ENCODE data around the gene PTCH2. TPM values are rescaled to one million over a fixed set of nuclear protein-coding genes. Genes with fewer than 3 reads are reported as not detected.
"Not testable (repeated sequence)": the region's sequence is repeated elsewhere in the genome, so short reads cannot be mapped to it uniquely, and the experiment has no call there.

Gene PTCH2
- total and polyA plus RNA-seq, 2 of the 13 experiments (the other 11 are each of a cell fraction or from before 2014, with no cell fraction given) = 0.60 to 1.5 TPM

DNA sequence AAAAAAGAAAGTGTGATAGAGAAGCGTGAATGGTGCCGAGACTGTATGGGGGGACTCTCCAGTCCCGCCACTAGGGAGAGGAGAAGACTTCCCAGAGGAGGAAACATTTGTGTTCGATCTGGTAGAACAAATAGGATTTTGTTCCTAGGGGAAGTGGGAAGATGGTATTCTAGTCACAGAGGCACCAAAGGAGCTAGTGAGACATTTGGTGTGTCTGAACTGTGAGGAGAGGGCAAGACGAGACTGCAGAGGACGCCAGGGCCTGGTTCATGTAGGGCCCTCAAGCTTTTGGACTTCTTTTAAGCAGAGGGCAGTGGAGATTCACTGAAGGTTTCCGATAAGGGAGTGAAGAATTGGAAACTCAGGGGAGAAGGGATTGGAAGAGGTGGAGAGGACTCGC is 31.8 kb downstream of the PTCH2 start:
- Histone ChIP-seq H3K4me1 (ENCODE audit: insufficient read depth, low read length) (peaks cover 71% of the 10 kb centered on the region), H3K4me3 (replicated peaks in 1 of 3; ENCODE audit: insufficient read depth in 1 of 3, low read depth in 2 of 3, low read length in 3 of 3) (no peak overlapping the region), H3K36me3 (replicated peaks in 1 of 2; ENCODE audit: control insufficient read depth in 1 of 2, insufficient read depth in 2 of 2, low read length in 2 of 2) (no peaks in the 10 kb centered on the region), H3K27ac (ENCODE audit: extremely low read length, insufficient read depth, low read length) (no peak overlapping the region), H3K79me2 (ENCODE audit: insufficient read depth, low read length) (peaks cover 11% of the 10 kb centered on the region), H3K27me3 (ENCODE audit: control insufficient read depth in 1 of 2, insufficient read depth in 2 of 2, low read length in 2 of 2) (no peaks in the 10 kb centered on the region), H3K9ac (ENCODE audit: insufficient read depth, low read depth, low read length) (no peak overlapping the region), H2AFZ (ENCODE audit: low read length) (no peak overlapping the region), H4K20me1 (ENCODE audit: insufficient read depth, low read length) (no peaks in the 10 kb centered on the region), H3K9me3 (ENCODE audit: low read length) (no peaks in the 10 kb centered on the region), H3K4me2 (ENCODE audit: low read depth, low read length) (no peak overlapping the region)
- intact Hi-C loops (cut with micrococcal nuclease; ENCODE audit: unreplicated experiment) = no loop called here
- 86% methylated on average over 8 of the region's 8 CpGs for WGBS (ENCODE audit: low lambda C conversion rate)
- ChIA-PET POLR2A (interaction anchor here (6.1 to 12.9 kb wide), 2 partner anchors 11 to 12 kb away, joined by 237 to 570 read pairs; partner anchors contain the start of gene PLK3), CTCF (ENCODE audit: low intra/inter-chr PET ratio, low total read pairs) (interaction anchor here (1.0 kb wide), 1 partner anchor 11 kb away, joined by 3 read pairs; the partner anchor contains the start of gene PLK3)
- no peak for ATAC-seq
- TF ChIP-seq SOX13 (IDR thresholded peaks at IDR 0.05) (no peak), SOX13 (CRISPR knock-in tag; conservative IDR thresholded peaks at IDR 0.05 in 1 of 2, IDR thresholded peaks at IDR 0.05 in 1 of 2) (0 out of 4 replicates have a peak, but pooled peaks of 1 of the 2 experiments have one; percentile 54)
- TF ChIP-seq, protein P1, sequence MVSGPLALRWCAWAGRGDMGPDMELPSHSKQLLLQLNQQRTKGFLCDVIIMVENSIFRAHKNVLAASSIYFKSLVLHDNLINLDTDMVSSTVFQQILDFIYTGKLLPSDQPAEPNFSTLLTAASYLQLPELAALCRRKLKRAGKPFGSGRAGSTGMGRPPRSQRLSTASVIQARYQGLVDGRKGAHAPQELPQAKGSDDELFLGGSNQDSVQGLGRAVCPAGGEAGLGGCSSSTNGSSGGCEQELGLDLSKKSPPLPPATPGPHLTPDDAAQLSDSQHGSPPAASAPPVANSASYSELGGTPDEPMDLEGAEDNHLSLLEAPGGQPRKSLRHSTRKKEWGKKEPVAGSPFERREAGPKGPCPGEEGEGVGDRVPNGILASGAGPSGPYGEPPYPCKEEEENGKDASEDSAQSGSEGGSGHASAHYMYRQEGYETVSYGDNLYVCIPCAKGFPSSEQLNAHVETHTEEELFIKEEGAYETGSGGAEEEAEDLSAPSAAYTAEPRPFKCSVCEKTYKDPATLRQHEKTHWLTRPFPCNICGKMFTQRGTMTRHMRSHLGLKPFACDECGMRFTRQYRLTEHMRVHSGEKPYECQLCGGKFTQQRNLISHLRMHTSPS (CRISPR knock-in tag; IDR thresholded peaks at IDR 0.05; ENCODE audit: low read depth) = no peak
- no TSS peak for BruUV-seq (replicated peaks)
- in situ Hi-C loops (cut with HindIII; ENCODE audit: extremely low pct_ligation_motif_present, low pct_unique_long_range_greater_than_20kb) = no loop called here
- FAIRE-seq = no peak
- DNase-seq (ENCODE audit: low spot score) = no peak

DNA sequence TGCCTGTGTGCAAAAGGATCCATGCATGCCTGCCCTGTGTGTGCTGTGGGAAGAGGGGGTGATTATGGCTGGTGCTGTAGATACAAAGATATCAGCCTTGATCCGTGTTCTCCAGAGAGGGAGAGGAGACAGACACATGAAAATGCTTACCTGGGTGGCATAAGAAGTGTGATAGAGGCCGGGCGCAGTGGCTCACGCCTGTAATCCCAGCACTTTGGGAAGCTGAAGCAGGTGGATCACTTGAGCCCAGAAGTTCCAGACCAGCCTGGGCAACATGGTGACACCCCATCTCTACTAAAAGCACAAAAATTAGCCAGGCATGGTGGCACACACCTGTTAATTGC is 32.3 kb downstream of the PTCH2 start:
- not testable (repeated sequence) for BruUV-seq (replicated peaks)
- peak overlapping the region; percentile 6; the same call in 1 of the 2 replicates for H3K4me2 ChIP-seq (ENCODE audit: low read depth, low read length)

More for the DNA sequence above, 32.3 kb downstream of the PTCH2 start:
- H3K36me3 ChIP-seq (replicated peaks in 1 of 2; ENCODE audit: control insufficient read depth in 1 of 2, insufficient read depth in 2 of 2, low read length in 2 of 2); H2AFZ ChIP-seq (ENCODE audit: low read length); in situ Hi-C loops (cut with HindIII; ENCODE audit: extremely low pct_ligation_motif_present, low pct_unique_long_range_greater_than_20kb); H3K4me3 ChIP-seq (replicated peaks in 1 of 3; ENCODE audit: insufficient read depth in 1 of 3, low read depth in 2 of 3, low read length in 3 of 3); H3K9ac ChIP-seq (ENCODE audit: insufficient read depth, low read depth, low read length); H3K27me3 ChIP-seq (ENCODE audit: control insufficient read depth in 1 of 2, insufficient read depth in 2 of 2, low read length in 2 of 2); FAIRE-seq; H4K20me1 ChIP-seq (ENCODE audit: insufficient read depth, low read length); intact Hi-C loops (cut with micrococcal nuclease; ENCODE audit: unreplicated experiment); ATAC-seq; H3K27ac ChIP-seq (ENCODE audit: extremely low read length, insufficient read depth, low read length); H3K9me3 ChIP-seq (ENCODE audit: low read length); DNase-seq (ENCODE audit: low spot score): not testable (repeated sequence)
- Histone ChIP-seq H3K79me2 (ENCODE audit: insufficient read depth, low read length) (peaks cover 11% of the 10 kb centered on the region), H3K4me1 (ENCODE audit: insufficient read depth, low read length) (peaks cover 75% of the 10 kb centered on the region)
- ChIA-PET POLR2A (interaction anchor here (6.1 to 12.9 kb wide), 2 partner anchors 11 to 12 kb away, joined by 237 to 570 read pairs; partner anchors contain the start of gene PLK3), CTCF (ENCODE audit: low intra/inter-chr PET ratio, low total read pairs) (interaction anchor here (1.0 kb wide), 1 partner anchor 11 kb away, joined by 3 read pairs; the partner anchor contains the start of gene PLK3)
- 95% methylated on average over 4 of the region's 4 CpGs for WGBS (ENCODE audit: low lambda C conversion rate)
- 0 out of 2 replicates have a peak, but pooled peaks have one; percentile 23 for TF ChIP-seq ZNF605 (CRISPR knock-in tag; IDR thresholded peaks at IDR 0.05)

All from HepG2 (cell line).